Measurements from ENCODE around the gene TNPO1.
"Not testable (repeated sequence)": the region's sequence is repeated elsewhere in the genome, so short reads cannot be mapped to it uniquely, and the experiment has no call there.

GRCh38 chr5:72808637-72809036 lies 7.8 kb upstream of the TNPO1 start:
- not testable (repeated sequence) for TF ChIP-seq HNF4G (IDR thresholded peaks at IDR 0.05); EGR1 (IDR thresholded peaks at IDR 0.05; ENCODE audit: low read depth in 2 of 2); ATF3 (IDR thresholded peaks at IDR 0.05); TAF1 (conservative IDR thresholded peaks at IDR 0.05)
